ENCODE results near the gene KCND3.

The KCND3 gene

GRCh38 chr1:111835514-111835913 is 154.0 kb downstream of the KCND3 start:
- FAIRE-seq (no peak), DNase-seq (ENCODE audit: insufficient read length) (no peak)
- TF ChIP-seq POLR2AphosphoS5 (IDR thresholded peaks at IDR 0.05; ENCODE audit: low read depth, low read length) (no peak), TAF1 (IDR thresholded peaks at IDR 0.05; ENCODE audit: borderline replicate concordance, low read depth, low read length) (no peak), POLR2A (IDR thresholded peaks at IDR 0.05; ENCODE audit: low read depth, low read length) (no peak)

- FAIRE-seq, result no peak
- no peak for DNase-seq (ENCODE audit: insufficient read length)
- TF ChIP-seq POLR2AphosphoS5 (IDR thresholded peaks at IDR 0.05; ENCODE audit: low read depth, low read length) (no peak), TAF1 (IDR thresholded peaks at IDR 0.05; ENCODE audit: borderline replicate concordance, low read depth, low read length) (no peak), POLR2A (IDR thresholded peaks at IDR 0.05; ENCODE audit: low read depth, low read length) (no peak)
These were observed 154.5 kb downstream of the KCND3 start for GRCh38 chr1:111834956-111835355.

- no peak for DNase-seq (ENCODE audit: insufficient read length)
- no peak for FAIRE-seq
- TF ChIP-seq POLR2A (IDR thresholded peaks at IDR 0.05; ENCODE audit: low read depth, low read length) (no peak), POLR2AphosphoS5 (IDR thresholded peaks at IDR 0.05; ENCODE audit: low read depth, low read length) (no peak), TAF1 (IDR thresholded peaks at IDR 0.05; ENCODE audit: borderline replicate concordance, low read depth, low read length) (no peak)
These were observed 156.1 kb downstream of the KCND3 start for GRCh38 chr1:111833334-111833733.

- DNase-seq (ENCODE audit: insufficient read length) (no peak), FAIRE-seq (no peak)
- TF ChIP-seq TAF1 (IDR thresholded peaks at IDR 0.05; ENCODE audit: borderline replicate concordance, low read depth, low read length) (no peak), POLR2A (IDR thresholded peaks at IDR 0.05; ENCODE audit: low read depth, low read length) (no peak), POLR2AphosphoS5 (IDR thresholded peaks at IDR 0.05; ENCODE audit: low read depth, low read length) (no peak)
These were observed 156.8 kb downstream of the KCND3 start for GRCh38 chr1:111832521-111833155.

- FAIRE-seq, result no peak
- TF ChIP-seq POLR2AphosphoS5 (IDR thresholded peaks at IDR 0.05; ENCODE audit: low read depth, low read length), result no peak
- TF ChIP-seq POLR2A (IDR thresholded peaks at IDR 0.05; ENCODE audit: low read depth, low read length), result no peak
- no peak for TF ChIP-seq TAF1 (IDR thresholded peaks at IDR 0.05; ENCODE audit: borderline replicate concordance, low read depth, low read length)
- DNase-seq (ENCODE audit: insufficient read length), result no peak
These were observed 158.3 kb downstream of the KCND3 start for GRCh38 chr1:111831153-111831552.

- TF ChIP-seq POLR2AphosphoS5 (IDR thresholded peaks at IDR 0.05; ENCODE audit: low read depth, low read length) (no peak), TAF1 (IDR thresholded peaks at IDR 0.05; ENCODE audit: borderline replicate concordance, low read depth, low read length) (no peak), POLR2A (IDR thresholded peaks at IDR 0.05; ENCODE audit: low read depth, low read length) (no peak)
- DNase-seq (ENCODE audit: insufficient read length) (no peak), FAIRE-seq (no peak)
These were observed 161.5 kb downstream of the KCND3 start for GRCh38 chr1:111827946-111828345.

GRCh38 chr1:111826278-111826677 is 163.2 kb downstream of the KCND3 start:
- no peak for FAIRE-seq
- TF ChIP-seq POLR2AphosphoS5 (IDR thresholded peaks at IDR 0.05; ENCODE audit: low read depth, low read length) (no peak), TAF1 (IDR thresholded peaks at IDR 0.05; ENCODE audit: borderline replicate concordance, low read depth, low read length) (no peak), POLR2A (IDR thresholded peaks at IDR 0.05; ENCODE audit: low read depth, low read length) (no peak)

GRCh38 chr1:111825217-111825616 is 164.3 kb downstream of the KCND3 start:
- DNase-seq (ENCODE audit: insufficient read length) (no peak), FAIRE-seq (no peak)
- TF ChIP-seq TAF1 (IDR thresholded peaks at IDR 0.05; ENCODE audit: borderline replicate concordance, low read depth, low read length) (no peak), POLR2A (IDR thresholded peaks at IDR 0.05; ENCODE audit: low read depth, low read length) (no peak), POLR2AphosphoS5 (IDR thresholded peaks at IDR 0.05; ENCODE audit: low read depth, low read length) (no peak)

More at GRCh38 chr1:111826278-111826677, 163.2 kb downstream of the KCND3 start:
- DNase-seq (ENCODE audit: insufficient read length), result no peak

- TF ChIP-seq POLR2AphosphoS5 (IDR thresholded peaks at IDR 0.05; ENCODE audit: low read depth, low read length), result no peak
- no peak for TF ChIP-seq POLR2A (IDR thresholded peaks at IDR 0.05; ENCODE audit: low read depth, low read length)
- no peak for TF ChIP-seq TAF1 (IDR thresholded peaks at IDR 0.05; ENCODE audit: borderline replicate concordance, low read depth, low read length)
- FAIRE-seq (no peak), DNase-seq (ENCODE audit: insufficient read length) (no peak)
These were observed 167.3 kb downstream of the KCND3 start for GRCh38 chr1:111822138-111822537.

- DNase-seq (ENCODE audit: insufficient read length) (no peak), FAIRE-seq (no peak)
- TF ChIP-seq POLR2A (IDR thresholded peaks at IDR 0.05; ENCODE audit: low read depth, low read length) (no peak), POLR2AphosphoS5 (IDR thresholded peaks at IDR 0.05; ENCODE audit: low read depth, low read length) (no peak), TAF1 (IDR thresholded peaks at IDR 0.05; ENCODE audit: borderline replicate concordance, low read depth, low read length) (no peak)
These were observed 168.2 kb downstream of the KCND3 start for GRCh38 chr1:111821121-111821745.

- FAIRE-seq (no peak), DNase-seq (ENCODE audit: insufficient read length) (no peak)
- TF ChIP-seq POLR2AphosphoS5 (IDR thresholded peaks at IDR 0.05; ENCODE audit: low read depth, low read length) (no peak), TAF1 (IDR thresholded peaks at IDR 0.05; ENCODE audit: borderline replicate concordance, low read depth, low read length) (no peak), POLR2A (IDR thresholded peaks at IDR 0.05; ENCODE audit: low read depth, low read length) (no peak)
These were observed 169.8 kb downstream of the KCND3 start for GRCh38 chr1:111819566-111820263.

Measured in GM12892 (cell line).